A673 (cell line): Measurements from ENCODE around the gene ADAMTS15.

ENCODE experiments used
- CTCF ChIP-seq: fragments of 300-800, 200-600 bp; sonication (generic); conservative IDR thresholded peaks from 2 replicates; pipeline ENCODE4 v1.5.1; 2017; ENCODE audit warnings: low read depth, mild to moderate bottlenecking, antibody characterized with exemption, low read length, moderate library complexity, mixed read lengths
- EZH2 ChIP-seq: fragments of 200-600 bp; sonication (generic); IDR thresholded peaks from 2 replicates; pipeline ENCODE4 v1.6.1; 2017; ENCODE audit warnings: borderline replicate concordance, low read depth, mild to moderate bottlenecking, mixed read lengths, antibody characterized with exemption, low read length; ENCODE audit not compliant: poor library complexity, severe bottlenecking

- TF ChIP-seq CTCF (no peak), EZH2 (no peak)
Measured at GRCh38 chr11:130452940-130453339, 4.5 kb downstream of the ADAMTS15 start.
